Measurements from ENCODE around the gene FAM234A.
"Not testable (repeated sequence)": the region's sequence is repeated elsewhere in the genome, so short reads cannot be mapped to it uniquely, and the experiment has no call there.

The FAM234A gene

DNA sequence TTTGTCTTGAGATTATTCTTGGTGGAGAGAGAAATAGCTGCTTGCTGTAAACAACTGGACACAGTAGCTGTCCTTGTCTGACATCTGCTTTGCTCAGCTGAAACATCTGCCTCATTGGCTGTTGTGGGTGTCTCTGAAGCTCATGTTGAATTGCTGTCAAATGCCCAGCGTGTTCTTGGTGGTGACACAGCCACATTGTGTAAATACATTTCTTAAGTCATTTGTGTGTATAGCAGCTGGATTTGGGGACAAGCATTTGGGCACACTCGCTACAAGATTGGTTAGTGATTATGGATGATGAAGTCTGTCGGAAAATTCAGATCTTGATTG is 5.3 kb downstream of the FAM234A start:
- DNase-seq, result no peak

DNA sequence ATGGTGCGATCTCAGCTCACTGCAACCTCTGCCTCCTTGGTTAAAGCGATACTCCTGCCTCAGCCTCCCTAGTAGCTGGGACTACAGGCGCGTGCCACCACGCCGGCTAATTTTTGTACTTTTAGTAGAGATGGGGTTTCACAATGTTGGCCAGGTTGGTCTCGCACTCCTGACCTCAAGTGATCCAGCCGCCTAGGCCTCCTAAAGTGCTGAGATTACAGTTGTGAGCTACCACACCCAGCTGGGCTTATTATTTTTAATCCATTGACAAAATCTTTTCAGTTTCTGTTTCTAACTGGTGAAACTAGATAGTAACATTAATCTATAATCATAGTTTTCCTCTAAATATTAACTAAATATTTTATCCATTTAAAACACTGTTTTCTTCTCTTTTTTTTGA is 5.9 kb downstream of the FAM234A start:
- DNase-seq, result no peak

DNA sequence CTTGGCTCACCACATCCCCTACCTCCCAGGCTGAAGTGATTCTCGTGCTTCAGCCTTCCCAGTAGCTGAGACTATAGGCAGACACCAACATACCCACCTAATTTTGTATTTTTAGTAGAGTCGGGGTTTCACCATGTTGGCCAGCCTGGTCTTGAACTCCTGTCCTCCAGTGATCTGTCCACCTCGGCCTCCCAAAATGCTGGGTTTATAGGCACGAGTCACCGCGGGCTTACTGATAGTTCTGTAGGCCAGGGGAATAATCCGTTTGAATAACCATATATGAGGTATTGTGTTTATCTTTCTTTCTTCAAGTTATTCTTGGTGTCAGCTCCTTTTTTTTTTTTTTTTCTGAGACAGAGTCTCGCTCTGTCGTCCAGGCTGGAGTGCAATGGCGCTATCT is 7.7 kb downstream of the FAM234A start:
- DNase-seq, result no peak

DNA sequence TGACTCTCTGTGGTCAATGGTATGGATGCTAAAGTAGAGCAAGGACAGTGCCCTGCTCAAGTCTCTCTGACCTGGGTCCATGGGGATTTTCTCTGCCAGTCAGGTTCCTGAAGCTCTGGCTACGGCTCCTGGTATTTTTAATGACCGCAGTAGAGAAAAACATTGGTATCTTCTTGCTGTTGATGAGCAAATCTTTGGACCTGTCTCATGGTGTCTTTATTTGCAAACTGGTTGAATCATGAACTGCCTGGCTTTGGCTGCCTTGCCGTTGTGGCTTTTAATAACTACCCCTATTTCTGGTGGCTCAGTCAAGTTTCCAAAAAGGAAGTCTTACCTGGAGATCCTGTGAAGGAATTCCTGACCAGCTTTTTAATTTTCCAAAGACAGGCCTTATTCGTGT is 8.7 kb downstream of the FAM234A start:
- DNase-seq, result no peak

DNA sequence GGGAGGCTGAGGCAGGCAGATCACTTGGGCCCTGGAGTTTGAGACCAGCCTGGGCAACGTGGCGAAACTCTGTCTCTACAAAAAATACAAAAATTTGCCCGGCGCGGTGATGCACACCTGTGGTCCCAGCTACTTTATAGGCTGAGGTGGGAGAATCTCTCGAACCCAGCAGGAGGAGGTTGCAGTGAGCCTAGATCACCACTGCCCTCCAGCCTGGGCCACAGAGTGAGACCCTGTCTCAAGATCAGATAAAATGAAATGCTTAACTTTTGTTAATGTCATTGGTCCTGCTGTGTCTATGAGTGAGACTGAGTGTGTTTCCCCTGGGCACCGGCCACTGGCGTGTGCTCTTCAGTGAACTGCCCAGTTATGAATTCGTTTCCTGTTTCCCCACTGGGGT is 10.5 kb downstream of the FAM234A start:
- no peak for DNase-seq

DNA sequence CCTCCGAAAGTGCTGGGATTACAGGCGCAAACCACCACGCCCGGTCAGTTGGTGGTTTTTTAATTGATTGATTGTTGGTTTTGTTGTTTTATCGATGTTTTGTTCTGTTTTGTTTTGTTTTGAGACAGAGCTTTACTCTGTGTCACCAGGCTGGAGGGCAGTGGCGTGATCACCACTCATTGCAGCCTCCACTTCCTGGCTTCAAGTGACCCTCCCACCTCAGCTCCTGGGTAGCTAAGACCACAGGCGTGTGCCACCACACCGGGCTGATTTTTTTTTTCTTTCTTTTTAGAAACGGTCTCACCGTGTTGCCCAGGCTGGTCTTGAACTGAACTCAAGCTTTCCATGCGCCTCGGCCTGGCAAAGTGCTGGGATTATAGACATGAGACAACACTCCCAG is 12.4 kb downstream of the FAM234A start:
- no peak for DNase-seq

DNA sequence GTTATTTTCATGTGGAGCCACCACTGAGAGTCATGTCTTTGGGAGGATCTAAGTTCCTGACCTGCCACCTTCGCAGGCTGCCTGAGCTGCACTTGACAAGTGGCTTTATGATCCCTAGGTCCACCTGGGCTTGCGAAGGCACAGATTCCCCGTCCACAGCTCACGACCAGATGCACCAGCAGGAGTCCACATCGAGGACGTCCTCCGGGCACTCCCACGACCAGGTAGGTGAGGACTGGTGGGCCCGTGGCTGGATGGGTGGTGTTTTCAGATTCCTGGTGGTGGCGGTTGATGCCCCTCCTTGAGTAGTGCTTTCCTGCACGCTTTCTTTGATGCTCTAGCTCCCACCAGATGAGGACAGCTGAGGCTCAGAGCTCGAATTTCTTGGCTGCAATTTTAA is 14.8 kb downstream of the FAM234A start:
- DNase-seq, result no peak

DNA sequence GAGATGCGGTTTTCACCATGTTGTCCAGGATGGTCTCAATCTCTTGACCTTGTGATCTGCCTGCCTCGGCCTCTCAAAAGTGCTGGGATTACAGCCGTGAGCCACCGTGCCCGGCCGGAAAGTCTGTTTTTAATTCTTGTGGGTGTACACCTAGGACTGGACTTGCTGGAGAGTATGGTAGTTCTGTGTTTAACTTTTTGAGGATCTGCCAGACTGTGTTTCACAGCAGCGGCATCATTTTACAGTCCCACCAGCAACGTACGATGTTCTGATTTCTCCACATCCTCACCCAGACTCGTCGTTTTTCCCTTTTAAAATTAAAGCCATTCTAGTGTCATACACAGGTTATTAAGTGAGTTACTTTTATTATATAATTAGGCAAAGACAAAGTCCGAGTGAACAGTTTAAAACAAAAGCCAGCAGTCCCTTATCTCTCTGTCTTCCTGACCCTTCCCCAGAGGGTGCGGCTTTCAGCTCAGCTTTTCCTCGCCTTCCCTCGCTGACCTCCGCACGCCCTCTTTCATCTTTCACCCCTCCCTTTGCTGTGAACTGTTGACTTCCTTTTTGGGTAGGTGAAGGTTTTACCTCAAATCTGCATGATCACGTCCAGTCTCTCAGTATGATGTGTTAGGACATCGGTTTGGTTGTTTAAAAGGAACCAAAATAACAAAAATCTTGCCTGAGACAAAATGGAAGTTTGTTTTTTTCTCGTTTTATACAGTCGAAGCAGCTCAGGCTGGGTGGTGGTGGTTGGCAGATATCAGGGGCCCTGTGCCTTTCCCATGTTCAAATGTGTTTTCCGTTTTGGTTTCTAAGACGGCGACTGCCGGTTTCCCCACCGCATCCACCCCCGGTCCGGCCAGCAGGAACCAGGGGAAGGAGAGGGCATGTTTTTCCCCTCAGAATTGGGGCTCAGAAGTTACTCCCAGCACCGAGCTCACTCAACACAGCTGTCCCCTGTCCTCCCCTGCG is 18.0 kb downstream of the FAM234A start:
- peak; percentile 20 for DNase-seq

DNA sequence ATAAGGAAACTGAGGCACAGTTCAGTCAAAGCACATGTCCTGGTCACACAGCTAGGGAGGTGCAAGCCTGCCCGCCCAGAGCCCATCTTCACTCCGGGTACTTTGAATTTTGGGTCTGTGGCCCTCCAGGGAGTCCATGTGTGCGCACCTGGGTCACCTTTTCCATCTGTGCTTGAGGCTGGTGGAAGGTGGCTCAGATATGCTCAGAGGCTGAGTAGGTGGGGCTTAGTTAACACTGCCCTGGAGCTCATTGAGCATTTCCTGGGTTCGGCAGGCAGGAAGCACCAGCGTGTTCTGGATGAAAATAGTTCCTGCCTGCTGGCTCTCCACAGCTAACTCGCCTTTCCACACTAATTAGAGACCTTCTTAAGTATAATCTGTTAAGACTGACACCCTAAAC is 19.2 kb downstream of the FAM234A start:
- no peak for DNase-seq

DNA sequence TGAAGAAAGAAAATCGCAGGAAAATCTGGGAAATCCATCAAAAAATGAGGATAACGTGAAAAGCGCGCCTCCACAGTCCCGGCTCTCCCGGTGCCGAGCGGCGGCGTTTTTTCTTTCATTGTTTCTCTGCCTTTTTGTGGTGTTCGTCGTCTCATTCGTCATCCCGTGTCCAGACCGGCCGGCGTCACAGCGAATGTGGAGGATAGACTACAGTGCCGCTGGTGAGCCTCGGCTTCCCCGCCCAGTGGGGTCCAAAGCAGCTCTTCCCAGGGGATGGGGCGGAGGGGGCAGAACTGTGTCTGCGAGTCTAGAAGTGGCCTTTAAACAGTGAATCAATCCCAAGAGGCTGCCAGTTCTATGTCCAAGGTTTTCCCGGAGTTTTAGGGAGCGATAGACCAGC is 19.8 kb downstream of the FAM234A start:
- no peak for DNase-seq

DNA sequence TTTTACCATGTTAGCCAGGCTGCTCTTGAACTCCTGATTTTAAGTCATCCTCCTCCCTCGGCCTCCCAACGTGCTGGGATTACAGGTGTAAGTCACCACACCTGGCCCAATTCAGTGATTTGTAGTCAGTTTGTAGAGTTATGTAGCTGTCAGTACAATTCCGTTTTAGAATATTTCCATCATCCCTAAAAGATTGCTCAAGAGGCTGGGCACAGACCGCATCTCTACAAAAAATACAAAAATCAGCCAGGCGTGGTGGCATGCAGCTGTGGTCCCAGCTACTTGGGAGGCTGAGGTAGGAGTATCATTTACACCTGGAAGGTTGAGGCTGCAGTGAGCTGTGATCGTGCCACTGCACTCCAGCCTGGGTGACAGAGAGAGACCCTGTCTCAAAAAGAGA is 20.6 kb downstream of the FAM234A start:
- no peak for DNase-seq

DNA sequence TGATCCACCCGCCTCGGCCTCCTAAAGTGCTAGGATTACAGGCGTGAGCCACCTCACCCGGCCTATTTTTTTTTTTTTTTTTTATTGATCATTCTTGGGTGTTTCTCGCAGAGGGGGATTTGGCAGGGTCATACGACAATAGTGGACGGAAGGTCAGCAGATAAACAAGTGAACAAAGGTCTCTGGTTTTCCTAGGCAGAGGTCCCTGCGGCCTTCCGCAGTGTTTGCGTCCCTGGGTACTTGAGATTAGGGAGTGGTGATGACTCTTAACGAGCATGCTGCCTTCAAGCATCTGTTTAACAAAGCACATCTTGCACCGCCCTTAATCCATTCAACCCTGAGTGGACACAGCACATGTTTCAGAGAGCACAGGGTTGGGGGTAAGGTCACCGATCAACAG is 23.5 kb downstream of the FAM234A start:
- DNase-seq, result not testable (repeated sequence)

DNA sequence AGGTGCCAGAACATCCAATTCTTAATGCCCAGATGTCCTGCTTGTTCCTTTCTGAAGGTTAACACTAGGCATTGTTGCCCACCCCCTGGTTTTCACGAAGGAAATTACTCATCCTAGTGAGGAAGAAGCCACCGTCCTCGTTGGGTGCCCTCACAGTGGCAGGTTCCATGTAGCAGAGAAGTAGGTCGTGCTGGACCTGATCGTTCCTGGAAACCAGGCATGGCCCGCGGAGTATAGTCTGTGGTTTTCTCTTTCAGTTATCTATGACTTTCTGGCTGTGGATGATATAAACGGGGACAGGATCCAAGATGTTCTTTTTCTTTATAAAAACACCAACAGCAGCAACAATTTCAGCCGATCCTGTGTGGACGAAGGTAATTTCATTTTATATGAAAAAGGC is 24.6 kb downstream of the FAM234A start:
- no peak for DNase-seq

DNA sequence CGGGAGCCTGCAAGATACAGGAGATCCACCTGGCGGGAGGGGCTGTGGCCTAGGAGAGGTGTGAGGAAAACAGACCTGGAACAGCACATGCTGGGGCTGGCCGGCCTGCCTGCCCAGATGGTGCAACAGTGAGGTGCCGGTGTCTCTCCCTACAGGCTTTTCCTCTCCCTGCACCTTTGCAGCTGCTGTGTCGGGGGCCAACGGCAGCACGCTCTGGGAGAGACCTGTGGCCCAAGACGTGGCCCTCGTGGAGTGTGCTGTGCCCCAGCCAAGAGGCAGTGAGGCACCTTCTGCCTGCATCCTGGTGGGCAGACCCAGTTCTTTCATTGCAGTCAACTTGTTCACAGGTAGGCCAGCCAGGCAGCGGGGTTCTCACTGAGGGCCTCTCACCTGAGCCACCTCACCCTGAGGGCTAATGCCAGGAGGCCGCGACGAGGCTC is 25.2 kb downstream of the FAM234A start:
- DNase-seq, result no peak

DNA sequence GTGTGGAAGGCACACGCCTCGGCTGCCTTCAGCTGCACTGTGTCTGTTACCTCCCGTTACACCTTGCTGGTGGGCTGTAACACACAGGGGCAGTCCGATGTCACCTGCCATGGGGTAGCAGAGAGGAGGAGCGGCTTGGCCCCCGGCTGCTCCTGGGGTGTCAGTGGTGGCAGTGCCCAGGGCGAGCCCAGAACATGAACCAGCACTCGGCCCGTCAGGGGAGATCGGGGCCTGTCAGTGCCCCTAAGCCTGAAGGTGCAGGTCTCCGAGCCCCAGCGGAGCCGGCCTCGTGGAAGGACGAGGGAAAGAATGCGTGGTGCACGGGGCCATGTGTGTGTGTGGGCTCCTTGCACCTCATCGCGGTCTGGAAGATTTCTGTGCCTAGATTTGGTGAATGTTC is 25.7 kb downstream of the FAM234A start:
- no peak for DNase-seq

DNA sequence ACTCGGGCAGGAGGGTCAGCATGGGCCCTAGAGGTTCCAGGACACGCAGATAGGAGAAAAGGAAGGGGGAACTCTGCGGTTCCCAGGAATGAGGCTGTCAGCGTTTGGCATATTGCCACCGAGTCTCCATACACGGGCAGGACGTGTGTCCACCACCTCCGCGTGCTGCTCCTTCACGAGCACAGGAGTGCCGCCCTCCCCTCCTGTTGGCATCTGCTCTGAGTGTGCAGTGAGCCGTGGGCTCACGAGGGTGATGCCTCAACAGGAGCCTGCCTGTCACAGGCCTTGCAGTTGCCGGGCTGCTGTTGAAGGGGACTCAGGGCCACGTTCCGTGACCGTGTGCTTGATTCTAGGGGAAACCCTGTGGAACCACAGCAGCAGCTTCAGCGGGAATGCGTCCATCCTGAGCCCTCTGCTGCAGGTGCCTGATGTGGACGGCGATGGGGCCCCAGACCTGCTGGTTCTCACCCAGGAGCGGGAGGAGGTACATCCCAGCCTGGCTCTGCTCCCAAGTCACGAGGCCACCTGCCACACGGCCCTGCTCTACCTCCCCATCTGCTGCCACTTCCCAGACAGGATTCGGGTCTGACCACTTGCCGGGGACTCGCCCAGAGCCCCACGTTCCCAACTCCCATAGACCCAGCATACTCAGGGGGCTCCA is 26.5 kb downstream of the FAM234A start:
- DNase-seq, result no peak

DNA sequence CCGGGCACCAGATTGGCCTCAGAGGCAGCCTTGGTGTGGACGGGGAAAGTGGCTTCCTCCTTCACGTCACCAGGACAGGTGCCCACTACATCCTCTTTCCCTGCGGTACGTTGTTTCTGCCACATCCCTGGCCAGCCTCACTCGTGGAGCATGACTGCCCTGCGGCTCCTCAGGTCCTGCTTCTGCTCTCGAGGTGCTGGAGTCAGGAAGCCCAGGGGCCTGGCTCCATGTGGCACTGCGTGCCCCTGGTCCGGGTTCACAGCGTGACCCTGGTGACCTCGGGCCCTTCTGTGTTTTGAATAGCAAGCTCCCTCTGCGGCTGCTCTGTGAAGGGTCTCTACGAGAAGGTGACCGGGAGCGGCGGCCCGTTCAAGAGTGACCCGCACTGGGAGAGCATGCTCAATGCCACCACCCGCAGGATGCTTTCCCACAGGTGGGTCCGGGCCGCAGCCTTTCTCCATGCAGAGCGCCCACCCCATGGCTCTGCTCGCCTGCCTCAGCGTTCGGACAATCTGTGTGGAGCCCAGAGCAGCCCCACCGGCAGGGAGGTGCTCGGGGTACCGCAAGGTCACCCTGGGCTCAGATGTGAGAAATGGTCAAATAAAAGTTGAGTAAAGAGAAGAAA is 27.6 kb downstream of the FAM234A start:
- DNase-seq, result no peak

DNA sequence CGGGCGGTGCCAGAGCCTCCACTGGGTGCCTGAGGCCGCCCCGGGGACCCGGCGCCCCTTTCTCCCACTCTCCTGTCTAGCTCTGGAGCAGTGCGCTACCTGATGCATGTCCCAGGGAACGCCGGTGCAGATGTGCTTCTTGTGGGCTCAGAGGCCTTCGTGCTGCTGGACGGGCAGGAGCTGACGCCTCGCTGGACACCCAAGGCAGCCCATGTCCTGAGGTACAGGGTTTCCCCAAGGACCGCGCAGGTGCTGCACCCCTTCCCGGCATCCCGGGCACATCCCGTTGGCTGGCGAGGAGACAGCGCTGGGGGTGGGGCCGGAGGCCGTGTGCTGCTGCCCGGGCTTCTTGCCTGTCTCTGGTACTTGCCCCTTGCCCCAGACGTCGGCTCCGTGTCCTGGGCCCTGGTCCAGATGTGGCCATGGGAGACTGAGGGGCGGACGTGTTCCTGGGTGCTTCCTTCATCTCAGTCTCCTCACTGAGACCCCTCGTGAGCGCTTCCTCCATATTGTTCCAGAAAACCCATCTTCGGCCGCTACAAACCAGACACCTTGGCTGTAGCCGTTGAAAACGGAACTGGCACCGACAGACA is 28.7 kb downstream of the FAM234A start:
- no peak for DNase-seq

DNA sequence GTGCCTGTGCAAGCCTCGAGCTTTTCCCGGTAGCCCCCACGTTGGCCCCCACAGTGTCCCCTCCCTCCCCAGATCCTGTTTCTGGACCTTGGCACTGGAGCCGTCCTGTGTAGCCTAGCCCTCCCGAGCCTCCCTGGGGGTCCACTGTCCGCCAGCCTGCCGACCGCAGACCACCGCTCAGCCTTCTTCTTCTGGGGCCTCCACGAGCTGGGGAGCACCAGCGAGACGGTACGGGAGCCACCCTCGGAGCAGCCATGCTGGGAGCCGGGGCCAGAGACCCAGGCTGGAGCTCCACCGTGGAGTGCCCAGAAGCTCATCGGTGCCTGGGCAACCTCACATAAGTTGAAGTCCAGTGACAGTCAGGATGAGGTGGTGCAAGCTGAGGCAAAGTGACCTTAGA is 29.3 kb downstream of the FAM234A start:
- DNase-seq, result no peak

DNA sequence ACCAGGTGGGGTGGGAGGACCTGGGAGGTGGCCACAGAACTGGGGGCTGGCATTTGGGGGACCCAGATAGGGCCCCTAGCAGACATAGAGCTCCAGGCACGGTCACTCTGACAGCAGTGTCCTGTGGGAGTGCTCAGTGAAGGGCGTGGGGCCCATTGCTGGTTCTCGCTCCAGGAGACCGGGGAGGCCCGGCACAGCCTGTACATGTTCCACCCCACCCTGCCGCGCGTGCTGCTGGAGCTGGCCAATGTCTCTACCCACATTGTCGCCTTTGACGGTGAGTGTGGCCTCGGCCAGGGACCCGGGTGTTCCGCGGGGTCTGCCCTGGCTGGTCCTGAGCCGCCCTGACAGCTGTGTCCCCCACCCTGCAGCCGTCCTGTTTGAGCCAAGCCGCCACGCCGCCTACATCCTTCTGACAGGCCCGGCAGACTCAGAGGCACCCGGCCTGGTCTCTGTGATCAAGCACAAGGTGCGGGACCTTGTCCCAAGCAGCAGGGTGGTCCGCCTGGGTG is 29.9 kb downstream of the FAM234A start:
- DNase-seq, result no peak

DNA sequence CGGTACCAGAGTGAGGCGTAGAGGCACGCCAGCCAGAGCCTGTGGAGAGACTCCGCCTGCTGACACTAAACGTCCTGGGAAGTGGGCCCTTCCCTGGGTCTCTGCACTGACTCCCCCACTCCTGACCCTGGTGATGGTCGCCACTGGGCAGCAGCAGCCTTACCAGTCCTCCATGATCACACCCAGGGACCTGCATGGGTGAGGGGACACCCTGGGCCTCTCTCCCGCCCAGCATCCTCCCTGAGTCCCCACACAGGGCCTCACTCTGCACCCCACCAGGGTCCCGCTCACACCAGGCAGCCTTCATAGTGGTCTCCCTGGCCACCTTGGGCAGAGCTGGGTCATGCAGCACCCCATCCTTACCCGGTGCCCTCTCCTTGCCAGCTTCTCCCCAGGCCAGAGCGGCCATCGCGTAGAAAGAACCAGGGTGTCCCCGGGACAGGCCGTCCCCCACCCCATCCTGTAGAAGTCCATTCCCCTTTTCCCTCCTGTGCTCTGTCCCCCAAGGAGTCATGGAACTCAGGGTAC is 30.4 kb downstream of the FAM234A start:
- no peak for DNase-seq

DNA sequence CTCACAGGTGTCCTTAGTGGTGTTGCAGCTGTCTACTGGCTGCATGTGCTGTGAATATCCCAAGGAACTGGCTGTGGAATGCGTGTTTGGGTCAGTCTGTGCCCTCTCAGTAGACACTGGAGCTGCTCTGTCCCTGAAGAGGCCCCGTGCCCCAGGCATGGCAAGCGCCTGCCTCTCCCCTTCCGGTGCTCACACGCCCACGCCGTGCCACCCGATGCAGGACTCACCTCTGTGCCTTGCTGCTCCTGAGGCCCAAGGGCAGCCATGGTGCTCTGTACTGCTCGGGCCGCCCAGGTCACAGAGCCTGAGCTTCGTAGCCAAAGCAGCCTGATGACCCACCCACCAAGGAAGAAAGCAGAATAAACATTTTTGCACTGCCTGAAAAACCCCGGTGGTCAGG is 31.1 kb downstream of the FAM234A start:
- no peak for DNase-seq

Data from central memory CD4-positive, alpha-beta T cell (primary cell).